HUDEP-2 (cell line): Measurements from ENCODE around the gene FGGY.
"Not testable (repeated sequence)": the region's sequence is repeated elsewhere in the genome, so short reads cannot be mapped to it uniquely, and the experiment has no call there.

Source experiments
- DNase-seq, 76 experiments: peaks; one replicate each; lab custom pipeline; 2025; ENCODE audit not compliant: unreplicated experiment in 76 of 76; lab: John Stamatoyannopoulos, UW

The FGGY gene

GRCh38 chr1:59346429-59346828, 49.5 kb downstream of the FGGY start:
- no peak for DNase-seq

GRCh38 chr1:59349101-59349500, 52.2 kb downstream of the FGGY start:
- DNase-seq, result no peak

- DNase-seq, result no peak
Measured at GRCh38 chr1:59350521-59350920, 53.6 kb downstream of the FGGY start.

- no peak for DNase-seq
Measured at GRCh38 chr1:59352065-59352464, 55.2 kb downstream of the FGGY start.

- no peak for DNase-seq
Measured at GRCh38 chr1:59353453-59353852, 56.6 kb downstream of the FGGY start.

GRCh38 chr1:59354239-59354638, 57.3 kb downstream of the FGGY start:
- not testable (repeated sequence) for DNase-seq

- DNase-seq, result peak in 1 of 76 experiments; percentile 3
Measured at GRCh38 chr1:59354709-59355337, 57.9 kb downstream of the FGGY start.

DNA sequence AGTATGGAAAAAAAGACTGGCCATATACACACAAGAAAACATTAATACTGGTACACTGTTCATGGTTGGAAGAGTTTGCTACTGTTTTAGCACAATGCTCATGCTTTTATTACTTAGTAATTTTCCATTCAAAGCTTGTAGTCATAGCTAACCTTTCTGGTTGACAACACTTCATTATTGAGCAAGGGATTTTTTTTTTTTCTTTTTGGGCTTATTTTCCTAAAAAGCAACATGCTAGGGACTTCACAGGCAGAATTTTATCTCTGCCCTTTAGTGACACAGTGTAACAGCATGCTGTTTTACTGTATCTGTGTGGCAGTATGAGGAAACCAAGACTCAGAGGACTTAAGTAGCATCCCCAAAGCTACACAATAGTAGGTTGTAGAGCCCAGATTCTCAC, 58.5 kb downstream of the FGGY start:
- DNase-seq, result no peak

DNA sequence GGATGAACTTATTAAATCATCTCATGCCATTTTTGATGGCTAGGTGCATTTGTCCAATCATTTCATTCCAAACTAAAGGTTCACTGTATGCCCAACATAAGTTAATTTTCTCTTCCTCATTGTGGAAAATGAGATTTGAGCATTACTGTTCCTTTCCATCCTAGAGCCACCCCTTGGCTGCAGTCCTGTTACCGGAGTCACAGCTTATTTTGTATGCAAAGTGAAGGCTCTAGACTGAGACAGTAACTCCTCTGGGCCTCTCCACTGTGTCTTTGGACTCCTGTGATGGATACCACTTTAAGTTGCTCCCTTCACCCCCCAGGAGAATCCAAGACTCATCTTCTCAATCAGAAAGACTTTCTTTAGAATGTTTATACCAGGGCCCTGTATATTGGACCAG, 59.7 kb downstream of the FGGY start:
- DNase-seq, result no peak

DNA sequence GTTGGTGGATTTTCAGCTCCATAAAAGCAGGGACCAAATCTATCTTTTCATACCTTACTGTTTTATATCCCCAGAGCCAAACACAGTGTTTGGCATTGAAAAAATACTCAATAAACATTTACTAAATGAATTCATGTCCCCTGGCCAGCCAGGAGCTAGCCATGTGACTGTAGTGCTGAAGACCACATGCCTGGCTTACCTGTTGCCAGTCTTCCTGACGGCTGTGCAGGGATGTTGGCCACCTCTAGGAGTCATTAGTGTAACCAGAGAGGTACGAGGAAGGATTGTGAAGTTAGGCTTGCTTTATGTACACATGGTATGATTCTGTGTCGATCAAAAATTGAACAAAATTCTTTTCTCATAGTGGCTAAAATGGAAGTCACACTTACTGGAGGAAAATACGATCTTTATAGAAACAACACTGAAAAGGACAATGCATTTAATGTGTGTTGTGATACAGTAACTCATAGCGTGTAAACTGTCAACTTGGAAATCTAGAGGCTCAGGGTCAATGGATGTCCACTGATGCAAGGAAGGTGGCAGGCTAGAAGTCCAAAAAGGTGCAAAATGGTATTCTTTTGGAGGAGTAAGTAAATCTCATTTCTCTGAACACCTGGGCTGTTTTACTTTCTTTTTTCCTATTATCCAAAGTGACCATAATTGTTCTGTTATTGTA, 60.9 kb downstream of the FGGY start:
- DNase-seq, result no peak

- no peak for DNase-seq
Measured at GRCh38 chr1:59359325-59359724, 62.4 kb downstream of the FGGY start.

DNA sequence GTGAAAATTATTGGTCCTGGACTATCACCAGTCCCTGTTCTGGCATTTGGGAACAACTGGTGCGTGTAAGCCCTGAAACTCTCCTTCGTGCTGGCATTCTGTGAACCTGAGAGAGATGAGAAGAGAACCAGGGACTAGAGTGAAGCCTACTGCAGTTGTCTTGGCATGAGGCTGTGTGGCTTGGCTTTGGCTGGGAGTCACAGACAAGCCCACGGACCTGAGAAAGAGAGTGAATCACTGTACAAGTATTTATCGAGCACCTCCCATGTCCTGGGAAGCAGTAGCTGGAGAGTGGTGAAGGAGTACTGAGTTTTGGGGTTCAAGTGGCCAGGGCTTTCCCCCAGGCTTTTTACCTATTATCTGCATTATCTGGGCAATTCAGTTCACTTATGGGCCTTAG, 63.3 kb downstream of the FGGY start:
- DNase-seq, result no peak

- DNase-seq, result no peak
Measured at GRCh38 chr1:59360729-59361128, 63.8 kb downstream of the FGGY start.

GRCh38 chr1:59361766-59362165, 64.9 kb downstream of the FGGY start:
- DNase-seq, result no peak

DNA sequence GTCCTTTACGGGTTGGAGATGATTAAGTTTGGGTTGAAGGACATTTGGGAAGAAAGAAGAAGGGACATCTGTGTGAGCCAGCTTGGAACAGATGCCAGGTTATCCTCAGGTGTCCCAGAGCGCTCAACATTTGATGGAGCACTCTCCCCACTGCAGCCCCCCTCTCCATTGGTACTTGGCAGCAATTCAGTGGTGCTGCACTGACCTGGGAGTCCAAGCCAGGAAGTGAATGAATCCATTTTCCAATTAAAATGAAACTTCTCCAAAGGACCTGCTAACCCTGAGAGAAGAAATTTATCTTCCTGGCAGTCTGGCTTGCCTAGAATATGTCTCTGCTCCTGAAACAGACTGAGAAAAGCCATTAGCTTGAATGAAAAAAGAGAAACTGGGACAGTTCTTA, 67.1 kb downstream of the FGGY start:
- DNase-seq, result no peak

- no peak for DNase-seq
Measured at GRCh38 chr1:59366346-59366745, 69.5 kb downstream of the FGGY start.

DNA sequence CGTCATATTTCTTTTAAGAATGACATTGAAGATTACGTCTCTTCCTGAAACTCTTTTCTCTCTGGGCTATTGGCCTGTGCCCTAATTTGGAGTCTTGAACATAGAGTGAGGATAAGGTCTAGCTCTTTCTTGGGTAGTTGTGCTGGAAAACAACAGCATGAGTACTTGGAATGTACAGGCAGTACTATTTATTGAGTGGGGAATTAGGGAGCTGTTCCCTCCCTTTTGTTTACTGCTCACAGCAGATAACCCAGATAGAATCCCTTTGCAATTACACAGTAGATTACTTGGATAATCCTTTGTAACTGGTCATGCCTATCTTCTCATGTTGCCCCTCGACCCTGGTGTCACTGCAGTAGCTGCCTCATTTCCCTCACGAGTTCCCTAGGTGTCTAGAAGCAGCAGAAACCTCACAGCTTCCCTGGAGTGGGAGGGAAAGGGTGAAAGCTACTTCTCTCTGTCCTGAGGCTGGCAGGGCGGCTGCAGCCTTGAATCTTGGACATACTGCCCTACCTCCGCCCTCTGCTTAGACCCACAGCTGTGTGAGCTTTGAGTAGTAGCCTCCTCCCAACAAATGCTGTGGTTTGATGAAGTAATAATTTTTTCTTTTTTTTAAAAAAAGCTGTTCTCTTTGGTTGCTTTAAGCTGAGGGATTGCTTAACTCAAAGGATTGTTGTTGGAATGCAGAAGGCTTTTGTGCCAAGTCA, 70.6 kb downstream of the FGGY start:
- DNase-seq, result no peak

DNA sequence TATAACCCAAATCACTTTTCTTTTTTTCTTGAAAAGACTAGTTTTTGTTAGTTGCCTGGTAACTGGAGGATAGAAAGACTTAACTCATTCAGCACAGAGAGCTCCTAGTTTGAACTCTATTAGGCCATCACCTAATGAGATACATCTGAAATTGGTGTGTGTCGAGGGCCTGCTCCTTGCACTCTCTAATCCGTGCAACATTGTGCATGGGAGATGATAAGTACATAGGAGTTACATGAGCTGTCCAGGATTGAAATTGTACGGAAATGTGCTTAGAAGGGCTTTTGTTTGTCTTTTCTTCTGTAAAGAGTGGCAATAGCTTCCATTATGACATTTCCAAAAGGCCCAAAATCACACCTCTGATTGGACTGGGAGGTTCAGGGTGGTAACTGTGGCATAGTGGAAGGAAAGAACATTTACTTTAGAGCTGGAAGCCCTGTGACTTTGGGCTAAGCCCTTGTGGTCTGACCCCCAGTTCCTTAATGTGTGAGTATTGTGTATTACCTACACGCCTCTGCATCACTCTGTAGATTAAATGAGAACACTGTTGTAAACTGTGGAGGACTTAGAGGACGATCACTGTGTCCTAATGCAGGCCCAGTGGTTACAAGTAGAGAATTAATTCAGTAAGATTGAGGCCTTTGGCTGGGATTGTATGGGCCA, 71.2 kb downstream of the FGGY start:
- no peak for DNase-seq

DNA sequence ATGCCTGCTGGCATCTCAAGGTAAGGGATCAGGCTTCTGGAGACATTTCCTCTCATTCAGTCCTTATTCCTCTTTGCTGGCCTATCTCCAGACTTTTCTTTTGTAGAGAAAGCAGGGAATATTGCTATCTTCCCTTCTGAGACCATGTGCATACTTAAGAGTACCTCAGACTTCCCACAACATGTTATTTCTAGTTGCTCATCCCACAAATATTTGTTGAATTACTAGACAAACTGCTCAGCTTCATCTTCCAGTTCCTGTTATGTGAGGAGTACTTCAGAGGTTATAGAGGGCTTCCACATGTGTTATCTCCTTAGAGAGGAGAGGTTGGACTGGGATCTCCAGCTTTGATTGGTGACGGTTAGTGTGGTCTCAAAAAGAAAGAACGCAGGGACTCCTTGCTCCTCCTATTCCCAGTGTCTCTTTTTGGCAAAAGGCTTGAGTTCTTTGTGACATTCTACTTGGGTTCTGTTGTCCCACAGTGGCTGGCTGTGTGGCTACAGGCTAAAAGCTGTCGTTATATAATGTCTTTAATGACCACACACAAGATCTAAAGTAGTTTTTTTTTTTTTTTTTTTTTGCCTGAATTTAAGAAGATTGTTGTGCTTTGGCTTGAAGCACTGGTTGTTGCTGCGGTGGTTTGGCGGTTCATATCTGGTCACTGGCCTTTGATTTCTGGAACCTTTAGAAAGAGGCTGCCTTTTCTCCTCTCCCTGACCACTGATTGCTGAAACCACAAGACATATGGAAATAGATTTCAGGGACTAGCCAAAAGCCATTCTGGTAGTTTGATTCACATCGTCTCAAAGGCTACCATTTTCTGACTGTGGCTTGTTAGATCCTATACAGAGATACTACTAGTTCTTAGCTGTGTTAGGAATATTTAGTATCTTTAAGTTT, 78.7 kb downstream of the FGGY start:
- no peak for DNase-seq

DNA sequence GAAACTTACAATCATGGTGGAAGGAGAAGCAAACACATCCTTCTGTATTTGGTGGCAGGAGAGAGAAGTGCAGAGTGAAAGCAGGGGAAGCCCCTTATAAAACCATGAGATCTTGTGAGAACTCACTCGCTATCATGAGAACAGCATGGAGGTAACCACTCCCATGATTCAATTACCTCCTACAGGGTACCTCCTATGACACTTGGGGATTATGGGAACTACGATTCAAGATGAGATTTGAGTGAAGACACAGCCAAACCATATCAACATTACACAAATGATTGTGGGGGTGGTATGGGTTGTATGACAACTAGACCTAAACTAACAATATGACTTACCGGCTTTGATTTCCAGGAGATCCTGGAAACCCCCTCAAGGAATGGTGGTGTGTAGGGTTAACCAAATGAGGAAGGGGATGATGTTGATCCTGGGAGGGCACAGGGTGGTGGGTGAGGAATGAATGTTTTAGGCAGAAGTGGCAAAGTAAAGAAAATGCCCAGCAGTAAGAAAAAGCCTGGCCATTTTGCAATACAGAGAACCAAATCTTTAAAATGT, 80.5 kb downstream of the FGGY start:
- DNase-seq, result no peak
